HG03108 (cell line): Measurements from ENCODE around the gene EPHA3.

Experiments used
- ATAC-seq: cut with Tn5 transposase; IDR thresholded peaks from one replicate; pipeline ENCODE4 v1.9.1; 2021; ENCODE audit warnings: moderate library complexity; ENCODE audit not compliant: unreplicated experiment

Gene EPHA3

DNA sequence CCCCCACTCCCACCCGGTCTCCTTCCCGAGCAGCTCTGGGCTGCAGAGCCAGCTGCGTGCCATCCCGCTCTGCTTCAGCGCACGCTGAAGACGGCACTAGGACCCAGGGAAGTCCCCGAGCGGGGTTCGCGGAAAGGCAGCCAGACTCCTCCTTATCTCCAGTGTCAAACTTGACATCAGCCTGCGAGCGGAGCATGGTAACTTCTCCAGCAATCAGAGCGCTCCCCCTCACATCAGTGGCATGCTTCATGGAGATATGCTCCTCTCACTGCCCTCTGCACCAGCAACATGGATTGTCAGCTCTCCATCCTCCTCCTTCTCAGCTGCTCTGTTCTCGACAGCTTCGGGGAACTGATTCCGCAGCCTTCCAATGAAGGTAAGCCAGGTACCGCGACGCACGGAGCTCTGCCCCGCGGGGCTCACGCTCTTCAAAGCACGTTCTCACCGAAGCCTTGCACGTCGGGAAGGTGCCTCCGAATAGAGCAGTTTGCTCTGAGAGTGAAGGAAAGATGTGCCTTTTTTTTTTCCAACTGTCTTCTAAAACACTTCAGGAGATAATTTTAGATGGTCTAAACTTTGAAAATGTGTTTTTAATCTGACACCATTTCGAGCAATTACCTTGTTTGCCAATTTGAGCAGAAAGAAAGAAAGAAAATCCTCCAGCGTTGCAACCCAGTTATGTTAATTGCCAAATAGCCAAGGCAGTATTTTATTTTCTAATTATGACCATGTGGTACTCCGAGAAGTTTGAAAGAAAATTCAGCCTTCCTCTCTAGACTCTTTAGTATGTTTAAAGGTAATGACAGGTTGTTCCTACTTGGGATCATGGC lies at the start of gene EPHA3:
Gene EPHA3 (plus strand): TSS at position 161 of the 830 bp plus-strand sequence. CDS start 128 bp downstream, at position 289.
- peak; percentile 93 for ATAC-seq

DNA sequence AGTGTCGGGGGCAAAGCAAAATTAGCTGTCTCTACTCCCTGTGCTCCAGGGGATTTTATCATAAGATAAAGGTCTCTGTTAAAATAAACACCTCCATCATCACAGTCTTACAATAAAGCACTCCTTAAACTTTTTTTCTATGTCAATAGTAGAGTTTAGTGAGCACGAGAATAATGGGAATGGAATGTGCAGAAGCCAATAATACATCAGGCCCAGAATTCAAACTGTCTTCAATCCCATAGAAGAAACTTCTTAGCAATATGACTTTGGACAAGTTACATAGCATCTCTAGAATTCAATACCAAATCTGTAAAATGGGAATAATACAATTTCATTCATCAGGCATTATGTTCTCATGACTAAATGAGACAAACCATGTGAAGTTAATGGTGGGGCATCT lies 49.0 kb upstream of the EPHA3 start:
- no peak for ATAC-seq

DNA sequence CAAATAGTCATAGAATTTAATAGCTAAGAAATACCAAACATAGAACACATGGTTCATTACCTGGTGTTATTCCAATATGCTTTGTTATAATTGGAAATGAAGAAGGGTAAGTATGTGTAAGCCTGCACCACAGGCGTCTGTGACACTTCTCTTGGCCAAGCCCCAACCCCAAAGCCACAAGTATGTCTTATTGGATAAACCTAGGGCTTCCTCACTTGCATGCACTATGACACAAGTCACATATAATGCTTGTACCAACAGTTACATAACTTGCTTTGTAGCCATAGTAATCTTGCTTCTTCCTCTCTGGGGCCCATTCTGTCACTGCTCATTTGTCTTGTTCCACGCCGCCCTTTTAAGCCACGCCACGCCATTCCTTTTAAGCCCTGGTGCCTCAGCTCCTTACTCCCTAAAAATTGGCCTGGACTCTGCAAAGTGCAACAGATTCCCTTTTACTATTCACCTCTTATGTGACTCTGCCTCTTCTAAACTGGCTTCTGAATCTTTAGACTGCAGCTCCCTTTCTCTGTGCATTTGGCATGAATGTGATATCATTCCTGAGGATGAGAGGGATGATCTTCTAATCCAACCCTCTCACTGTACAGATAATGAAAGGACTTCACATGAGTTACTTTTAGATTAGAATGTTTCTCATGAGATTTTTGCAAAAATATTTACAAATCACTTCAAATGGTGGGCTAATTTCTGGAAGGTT lies 48.1 kb upstream of the EPHA3 start:
- ATAC-seq: no peak

DNA sequence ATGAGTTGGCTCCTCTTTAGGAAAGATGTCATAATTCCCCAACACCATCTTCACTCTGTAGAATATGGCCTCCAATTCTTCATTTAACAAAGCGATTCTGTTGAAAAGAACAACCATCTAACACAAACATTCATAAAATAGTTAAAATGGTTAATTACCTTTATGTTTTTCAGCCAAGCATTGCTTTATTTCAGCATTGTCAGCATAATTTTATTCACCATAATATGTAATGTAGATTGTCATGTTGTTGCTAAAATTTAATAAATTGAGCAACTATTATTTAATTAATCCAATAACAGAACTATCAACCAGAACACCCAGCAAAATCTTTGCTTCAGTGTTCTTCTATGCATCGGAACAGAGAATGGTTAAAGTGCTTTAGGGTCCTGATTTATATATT lies 46.2 kb upstream of the EPHA3 start:
- no peak for ATAC-seq

DNA sequence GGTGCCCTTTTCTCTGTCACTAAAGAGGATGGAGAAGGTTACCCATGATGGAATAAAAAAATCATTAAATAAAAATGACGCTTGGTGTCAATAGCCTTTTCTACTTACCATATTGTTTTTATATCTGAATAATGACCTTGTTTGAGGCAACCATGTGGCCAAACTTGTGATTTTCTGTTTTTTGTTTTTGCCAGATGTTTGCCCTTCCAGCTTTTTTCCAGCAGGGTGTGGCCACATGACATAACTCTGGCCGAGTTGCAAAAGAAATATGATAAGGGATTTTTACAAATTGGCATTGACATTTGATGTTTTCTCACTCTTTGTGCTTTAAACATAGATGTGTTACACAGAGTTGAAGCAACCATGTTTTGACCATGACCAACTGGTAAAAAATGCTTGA lies 39.7 kb upstream of the EPHA3 start:
- ATAC-seq: no peak

DNA sequence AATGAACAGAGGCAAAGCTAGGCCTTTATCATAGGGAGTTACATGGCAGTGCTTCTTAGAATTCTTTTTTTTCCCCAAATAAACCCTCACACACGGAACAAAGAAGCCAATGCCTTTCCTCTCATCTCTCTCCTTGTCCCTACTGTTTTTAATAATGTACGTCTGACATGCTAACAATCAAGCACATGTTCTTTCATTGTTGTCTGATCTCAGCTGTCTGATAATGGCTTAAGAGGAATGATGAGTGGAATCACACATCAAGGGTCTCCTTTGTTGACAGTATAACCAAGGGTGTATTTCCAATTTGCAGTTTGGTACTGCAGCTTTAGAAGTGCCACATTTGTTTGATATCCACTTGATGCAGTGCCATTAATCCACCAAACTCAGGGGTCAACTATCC lies 34.8 kb upstream of the EPHA3 start:
- ATAC-seq: no peak

DNA sequence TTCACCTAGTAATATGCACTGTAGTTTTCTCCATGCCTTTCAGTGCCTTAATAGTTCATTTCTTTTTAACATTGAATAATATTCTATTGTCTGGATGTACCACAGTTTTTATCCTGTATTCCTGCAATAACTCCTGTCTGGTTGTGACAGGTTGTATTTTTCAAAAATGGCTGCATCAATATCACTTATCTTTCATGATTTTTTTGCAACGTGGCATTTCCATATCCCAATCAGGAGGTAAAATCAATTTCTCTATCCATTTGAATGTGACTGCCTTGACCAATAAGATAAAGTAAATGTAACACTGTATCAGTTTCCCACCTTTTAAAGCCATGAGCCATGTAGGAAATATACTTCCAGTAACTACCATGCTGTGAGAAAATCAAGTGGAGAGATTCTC lies 27.5 kb upstream of the EPHA3 start:
- ATAC-seq: no peak

DNA sequence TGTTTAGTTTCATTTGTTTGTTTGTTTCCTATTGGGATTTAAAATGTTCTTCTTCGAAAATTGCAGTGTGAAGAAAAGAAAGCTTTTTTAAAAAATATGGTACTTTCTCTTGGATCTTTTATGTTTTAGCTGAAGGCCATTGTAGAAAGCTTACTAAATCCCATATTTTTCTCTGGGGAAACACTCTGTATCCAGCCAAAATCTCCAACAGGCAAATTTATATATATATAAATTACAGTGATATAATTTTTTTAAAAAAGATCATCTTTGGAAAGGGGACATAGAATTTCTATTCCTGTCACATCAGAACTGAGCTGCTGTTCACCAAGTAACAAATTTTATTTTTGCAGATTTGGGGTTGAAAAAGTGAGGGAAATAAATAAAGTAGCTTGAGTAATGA lies 19.6 kb upstream of the EPHA3 start:
- no peak for ATAC-seq

DNA sequence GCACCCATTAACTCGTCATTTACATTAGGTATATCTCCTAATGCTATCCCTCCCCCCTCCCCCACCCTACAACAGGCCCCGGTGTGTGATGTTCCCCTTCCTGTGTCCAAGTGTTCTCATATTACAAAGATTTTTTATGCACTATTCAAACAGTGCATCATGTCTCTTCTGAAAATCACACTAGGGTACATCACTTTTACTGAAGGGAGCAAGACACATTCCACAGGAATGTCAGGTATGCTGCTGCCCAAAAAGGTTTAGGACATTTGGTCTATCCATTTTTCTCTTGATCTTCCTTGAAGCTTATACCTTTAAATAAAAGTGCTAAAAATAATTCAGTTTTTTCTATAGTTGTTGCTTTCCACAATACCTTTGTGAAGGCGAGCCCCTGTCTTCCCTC lies 9.2 kb upstream of the EPHA3 start:
- ATAC-seq: no peak

DNA sequence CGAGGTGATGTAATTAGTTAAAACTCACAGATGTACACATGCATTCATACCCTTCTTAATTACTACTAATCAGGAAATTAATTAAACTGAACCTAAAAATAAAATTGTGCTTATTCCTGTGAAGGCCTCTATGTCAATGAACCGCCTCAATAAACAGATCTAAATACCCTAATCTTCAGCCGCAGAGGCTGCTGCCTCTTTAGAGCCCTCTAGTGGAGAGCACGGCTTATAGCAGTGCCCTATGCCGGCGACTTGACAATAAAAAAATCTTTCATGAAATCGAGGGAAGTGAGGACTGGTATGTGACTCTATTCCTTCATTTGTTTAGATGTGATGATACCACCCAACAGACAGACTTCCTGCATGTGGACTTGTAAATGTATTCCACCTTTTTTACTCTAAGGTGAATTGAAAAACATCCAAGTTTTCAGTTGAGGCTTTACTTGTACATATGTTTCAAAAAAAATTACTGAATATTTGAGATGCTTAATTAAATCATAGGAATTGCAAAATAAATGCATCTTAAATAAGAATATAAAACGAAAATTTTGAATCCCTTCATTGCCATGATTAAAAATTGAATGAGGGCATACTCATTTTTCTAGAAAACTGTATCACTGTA lies 8.3 kb upstream of the EPHA3 start:
- ATAC-seq: peak; percentile 81

DNA sequence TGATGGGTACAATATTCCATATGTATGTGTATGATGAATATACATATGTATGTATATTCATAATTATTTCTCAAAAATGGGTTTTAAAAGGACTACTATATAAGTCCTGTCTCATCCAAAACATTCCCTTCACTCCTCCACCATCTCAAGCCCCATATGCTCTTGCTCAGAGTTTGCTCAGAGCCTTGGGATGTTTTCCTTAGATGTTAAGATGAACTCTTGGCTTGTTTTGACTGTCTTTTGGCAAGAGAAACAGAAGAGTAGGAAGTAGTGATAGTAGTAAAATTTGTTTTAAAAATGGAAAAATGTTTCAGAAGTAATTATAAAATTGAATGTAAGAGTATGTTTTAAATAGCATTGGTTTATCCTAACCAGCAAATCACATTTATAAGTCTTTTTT lies 6.2 kb upstream of the EPHA3 start:
- no peak for ATAC-seq

DNA sequence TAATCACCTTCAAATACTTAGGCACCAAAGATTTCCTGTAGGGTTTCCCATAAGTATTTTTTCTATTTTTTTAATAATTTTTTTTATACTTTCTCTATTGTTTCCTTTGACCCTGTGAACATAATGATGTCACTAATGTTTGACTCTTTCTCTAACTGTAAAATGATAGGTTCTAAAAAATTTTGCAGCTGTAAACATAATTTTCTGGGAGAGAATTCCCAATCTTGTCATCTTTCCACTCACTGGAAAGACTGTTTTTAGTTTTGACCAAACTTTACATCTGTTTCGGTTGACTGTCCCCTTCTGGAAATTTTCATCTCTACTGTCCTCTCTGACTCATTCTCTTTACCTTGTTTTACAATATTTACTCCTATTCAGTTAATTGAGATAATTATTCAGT lies 5.5 kb upstream of the EPHA3 start:
- ATAC-seq: no peak

DNA sequence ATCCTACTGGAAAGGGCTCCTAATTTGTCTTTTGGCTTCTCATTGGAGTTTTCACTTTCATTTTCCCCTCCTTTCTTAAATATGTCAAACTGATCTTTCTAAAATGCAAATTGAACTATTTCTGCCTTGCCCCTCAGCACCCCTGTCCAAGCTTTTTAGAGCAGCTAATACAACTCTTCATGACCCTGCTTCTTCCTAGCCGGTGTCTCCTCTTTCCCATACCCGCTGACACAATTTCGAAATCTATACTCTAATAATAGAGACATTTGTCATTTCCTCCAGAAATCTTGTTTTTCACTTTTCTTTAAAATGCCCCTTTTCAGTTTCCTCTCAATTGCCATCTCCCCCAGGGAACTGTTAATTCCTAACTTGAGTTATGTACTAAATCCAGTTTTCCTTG lies 2.9 kb upstream of the EPHA3 start:
- ATAC-seq: no peak

DNA sequence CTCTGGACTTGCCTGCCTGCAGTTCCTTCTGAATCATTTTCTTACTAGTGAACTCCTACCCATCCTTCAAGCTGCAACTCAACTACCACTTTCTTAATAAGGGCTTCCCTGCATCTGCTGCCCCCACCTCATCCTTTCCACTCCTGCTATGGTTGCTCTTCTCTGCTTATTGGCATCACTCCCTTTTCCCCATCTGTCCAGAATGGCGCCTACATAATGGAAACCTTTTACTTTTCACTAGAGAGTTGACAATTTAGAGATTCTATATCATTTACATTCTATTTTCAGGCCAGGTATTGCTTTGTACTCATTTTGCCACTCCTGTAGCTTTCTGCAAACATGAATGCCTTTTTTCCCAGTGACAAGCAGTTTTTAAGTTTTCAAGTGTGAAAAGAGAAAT lies 1.9 kb upstream of the EPHA3 start:
- ATAC-seq: no peak

DNA sequence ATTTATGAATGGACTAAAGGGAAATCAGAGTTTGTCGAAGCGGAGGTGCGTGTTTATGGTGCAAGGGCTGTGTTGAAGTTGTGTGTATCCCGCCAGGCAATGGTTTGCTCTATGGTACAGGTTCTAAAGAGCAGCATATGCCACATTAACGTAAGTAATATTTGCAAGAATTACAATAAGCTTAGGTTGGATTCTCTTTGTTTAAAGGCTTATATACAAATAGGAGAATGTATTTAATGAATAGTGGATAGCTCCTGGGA lies 800 bp downstream of the EPHA3 start:
- no peak for ATAC-seq

DNA sequence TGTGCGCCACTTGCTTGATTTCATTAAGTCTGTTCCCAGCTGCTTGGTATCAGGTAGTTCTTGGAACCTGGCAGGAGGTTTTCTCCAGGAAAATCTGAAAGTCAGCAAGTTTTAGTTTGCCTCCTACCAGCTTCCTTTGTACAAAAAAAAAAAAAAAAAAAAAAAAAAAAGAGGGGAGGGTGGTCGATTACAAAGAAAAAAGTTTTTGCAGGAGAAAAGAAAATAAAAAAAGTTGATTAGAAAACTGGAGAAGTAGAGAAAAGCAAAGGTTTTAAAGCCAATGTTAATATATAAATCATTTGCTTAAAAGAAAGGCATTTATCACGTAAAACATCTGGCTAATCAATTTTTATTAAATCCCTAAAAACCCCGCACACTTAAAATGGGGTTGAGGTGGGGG lies 5.9 kb downstream of the EPHA3 start:
- ATAC-seq: no peak

DNA sequence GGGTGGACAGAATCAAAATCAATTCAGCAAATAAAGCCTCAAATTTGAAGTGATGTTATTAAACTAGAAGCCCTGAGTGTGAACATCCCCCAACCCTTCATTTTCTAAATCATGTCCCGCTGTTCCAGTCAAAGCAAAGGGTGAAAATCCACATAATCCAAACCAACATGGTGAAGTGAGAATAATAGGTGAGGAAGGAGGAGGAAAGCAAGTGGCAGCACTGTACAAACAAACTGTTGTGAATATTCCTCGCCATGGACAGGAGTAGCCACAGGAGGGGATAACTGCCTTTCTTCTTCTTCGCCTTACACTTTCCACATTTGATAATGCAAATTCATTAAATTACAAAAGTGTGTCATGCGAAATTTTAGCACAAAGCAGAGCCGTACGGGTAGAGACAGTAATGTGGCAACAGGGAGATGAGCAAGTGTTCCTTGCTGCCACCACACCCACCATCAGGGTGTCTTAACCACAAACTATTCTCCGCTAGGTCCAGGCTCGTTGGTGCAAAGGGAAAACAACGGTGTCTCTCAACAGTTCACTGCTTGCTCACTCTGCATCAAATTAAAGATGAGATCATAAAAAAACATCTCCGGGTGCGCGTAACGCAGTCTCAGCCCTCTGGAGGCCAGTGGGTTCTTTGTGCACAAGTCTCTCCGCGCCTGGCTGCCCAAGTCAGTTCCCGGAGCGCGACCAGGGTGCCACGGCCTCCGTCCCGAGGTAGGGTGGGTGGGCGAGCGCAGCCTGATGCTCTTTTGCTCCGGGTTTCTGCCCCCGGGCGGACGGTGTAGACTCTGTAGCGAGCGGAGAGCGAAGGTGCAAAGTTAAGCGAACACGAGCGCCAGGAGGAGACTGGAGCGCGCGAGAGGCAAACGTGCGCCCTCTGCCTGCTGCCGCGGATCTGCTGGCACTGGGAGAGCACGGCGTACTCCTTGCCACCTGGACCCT lies 6.7 kb downstream of the EPHA3 start:
- peak; percentile 82 for ATAC-seq

DNA sequence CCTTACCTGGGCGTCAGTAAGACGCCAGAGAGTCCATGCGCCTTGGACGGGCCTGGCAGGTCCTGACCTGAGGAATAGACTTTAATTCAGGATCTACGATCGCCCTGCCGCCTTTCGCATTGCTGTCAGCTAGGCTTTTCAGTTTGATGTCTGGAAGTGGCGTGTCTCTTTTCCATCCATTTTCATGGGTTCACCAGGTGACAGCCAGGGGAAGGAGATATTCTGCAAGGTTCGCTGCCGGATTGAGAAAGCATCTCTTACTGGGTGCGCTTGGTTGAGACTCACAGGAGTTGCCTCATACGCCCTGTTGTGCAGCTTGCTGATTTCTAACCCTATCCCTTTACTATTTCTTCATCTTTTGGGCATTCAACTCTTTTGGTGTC lies 7.4 kb downstream of the EPHA3 start:
- ATAC-seq: no peak

DNA sequence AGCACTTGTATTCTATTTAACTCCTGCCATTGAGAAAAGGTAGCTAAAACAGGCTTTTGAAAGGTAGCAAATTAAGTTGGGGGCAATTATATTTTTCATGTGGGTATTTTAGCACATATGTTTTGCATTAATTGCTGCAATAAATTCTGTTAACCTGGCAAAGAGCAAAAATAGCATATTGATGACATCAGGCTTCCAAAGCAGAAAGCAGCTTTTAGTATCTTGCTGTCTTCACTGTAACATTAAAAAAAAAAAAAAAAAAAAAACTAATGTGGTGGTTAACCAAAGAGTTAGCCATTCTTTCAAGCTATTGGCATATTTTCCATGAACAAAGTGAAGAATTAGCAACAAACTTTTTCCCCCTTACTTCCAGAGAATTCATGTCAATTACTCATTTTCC lies 9.1 kb downstream of the EPHA3 start:
- ATAC-seq: no peak

DNA sequence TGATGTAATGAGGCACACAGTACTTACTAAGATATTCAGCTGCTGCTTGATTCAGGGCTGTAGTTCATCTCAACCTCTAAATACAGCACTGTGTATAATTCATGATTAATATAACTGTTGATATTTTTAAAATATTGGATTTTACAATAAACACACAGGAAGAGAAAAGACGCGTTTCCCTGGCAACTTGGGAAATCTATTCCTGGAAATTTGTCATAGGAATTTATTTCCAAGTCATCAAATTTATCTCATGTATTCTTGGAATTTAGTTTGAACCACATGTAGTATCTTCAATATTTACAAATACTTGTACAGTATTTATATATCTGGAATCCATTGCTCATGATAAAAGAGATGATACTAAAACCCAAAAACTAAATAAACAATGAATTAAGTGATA lies 30.6 kb downstream of the EPHA3 start:
- no peak for ATAC-seq

DNA sequence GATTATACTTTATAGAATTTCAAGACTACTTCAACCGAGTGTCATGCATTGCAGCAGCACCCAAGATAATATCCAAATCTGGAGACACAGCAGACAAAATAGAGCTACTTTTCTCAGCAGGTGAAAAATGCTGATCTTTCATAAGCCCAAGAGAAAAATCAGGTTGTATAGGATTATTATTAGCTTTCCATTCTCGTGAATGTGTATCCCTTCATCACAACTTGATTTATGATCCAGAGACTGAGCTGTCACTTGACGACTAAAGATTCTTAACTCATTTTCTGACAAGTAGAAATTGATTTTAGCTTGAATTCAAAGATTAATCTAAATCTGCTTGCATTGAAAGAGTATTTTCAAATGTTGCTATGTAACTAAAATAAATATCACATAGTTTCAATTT lies 32.4 kb downstream of the EPHA3 start:
- no peak for ATAC-seq
